Measurements from ENCODE around the gene CDK14.

GRCh38 chr7:91127325-91127724 lies 531.2 kb downstream of the CDK14 start:
- no peak for TF ChIP-seq POLR2A (IDR thresholded peaks at IDR 0.05)
- TF ChIP-seq CTCF (IDR thresholded peaks at IDR 0.05) = no peak
